SH-SY5Y (cell line): ENCODE results near the gene TRIO.

Experiments
- GATA2 ChIP-seq: IDR thresholded peaks from 2 replicates; pipeline ENCODE4 v1.6.1; 2011; ENCODE audit warnings: mild to moderate bottlenecking, low read depth, low read length
- GATA3 ChIP-seq: IDR thresholded peaks from 2 replicates; pipeline ENCODE4 v1.6.1; 2011; ENCODE audit warnings: low read depth, mild to moderate bottlenecking, low read length, moderate library complexity

- TF ChIP-seq GATA2 (no peak), GATA3 (no peak)
Measured at GRCh38 chr5:14382640-14383039, 239.5 kb downstream of the TRIO start.
